Measurements from ENCODE around the gene STPG2.
A peak's percentile ranks its signal among the peaks of the same experiment; 100 is the strongest.
"Not testable (repeated sequence)": the region's sequence is repeated elsewhere in the genome, so short reads cannot be mapped to it uniquely, and the experiment has no call there.

The STPG2 gene

DNA sequence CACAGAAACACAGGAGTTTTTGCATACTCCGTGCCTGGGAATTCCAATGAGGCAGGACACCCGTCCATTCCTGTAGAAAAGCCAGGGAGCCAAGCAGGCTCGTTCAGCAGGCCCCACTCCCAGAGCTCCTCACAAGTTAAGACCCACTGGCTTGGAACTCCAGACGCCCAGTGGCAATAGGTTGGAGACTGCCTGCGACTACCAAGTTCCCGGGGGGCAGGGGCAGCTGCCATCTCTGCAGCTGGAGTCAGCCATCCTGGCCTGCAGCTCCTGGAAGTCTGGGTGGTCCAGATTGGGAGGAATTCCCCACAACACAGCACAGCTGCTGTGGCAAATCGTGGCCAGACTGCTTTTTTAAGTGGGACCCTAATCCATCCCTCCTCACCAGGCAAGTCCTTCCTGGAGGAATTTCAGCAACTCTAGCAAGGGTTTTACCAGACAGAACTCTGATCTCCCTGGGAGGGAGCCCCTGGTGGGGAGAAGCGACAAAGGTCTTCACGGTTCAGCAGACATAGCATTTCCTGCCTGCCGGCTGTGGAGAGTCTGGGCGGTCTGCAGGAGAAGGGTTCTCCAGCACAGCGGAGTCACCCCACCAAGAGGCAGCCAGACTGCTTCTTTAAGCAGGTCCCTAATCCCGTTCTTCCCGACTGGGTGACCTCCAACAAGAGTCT, 231.9 kb downstream of the STPG2 start:
- no peak overlapping the region for H3K4me2 ChIP-seq (ENCODE audit: low read depth, low read length)
- H3K9ac ChIP-seq (ENCODE audit: low read length), result no peak overlapping the region
- H3K9me3 ChIP-seq (replicated peaks; ENCODE audit: insufficient read depth, low read length), result no peaks in the 10 kb centered on the region
- no peaks in the 10 kb centered on the region for H4K20me1 ChIP-seq (ENCODE audit: insufficient read depth, low read length)
- no peaks in the 10 kb centered on the region for H3K4me1 ChIP-seq (ENCODE audit: low read length)
- DNase-seq, result no peak
- TF ChIP-seq, protein P1, sequence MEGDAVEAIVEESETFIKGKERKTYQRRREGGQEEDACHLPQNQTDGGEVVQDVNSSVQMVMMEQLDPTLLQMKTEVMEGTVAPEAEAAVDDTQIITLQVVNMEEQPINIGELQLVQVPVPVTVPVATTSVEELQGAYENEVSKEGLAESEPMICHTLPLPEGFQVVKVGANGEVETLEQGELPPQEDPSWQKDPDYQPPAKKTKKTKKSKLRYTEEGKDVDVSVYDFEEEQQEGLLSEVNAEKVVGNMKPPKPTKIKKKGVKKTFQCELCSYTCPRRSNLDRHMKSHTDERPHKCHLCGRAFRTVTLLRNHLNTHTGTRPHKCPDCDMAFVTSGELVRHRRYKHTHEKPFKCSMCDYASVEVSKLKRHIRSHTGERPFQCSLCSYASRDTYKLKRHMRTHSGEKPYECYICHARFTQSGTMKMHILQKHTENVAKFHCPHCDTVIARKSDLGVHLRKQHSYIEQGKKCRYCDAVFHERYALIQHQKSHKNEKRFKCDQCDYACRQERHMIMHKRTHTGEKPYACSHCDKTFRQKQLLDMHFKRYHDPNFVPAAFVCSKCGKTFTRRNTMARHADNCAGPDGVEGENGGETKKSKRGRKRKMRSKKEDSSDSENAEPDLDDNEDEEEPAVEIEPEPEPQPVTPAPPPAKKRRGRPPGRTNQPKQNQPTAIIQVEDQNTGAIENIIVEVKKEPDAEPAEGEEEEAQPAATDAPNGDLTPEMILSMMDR (IDR thresholded peaks at IDR 0.05; ENCODE audit: low read length), result no peak
- TF ChIP-seq EZH2 (optimal IDR thresholded peaks at IDR 0.05; ENCODE audit: low read depth, low read length), result no peak
- TF ChIP-seq EZH2phosphoT487 (IDR thresholded peaks at IDR 0.05; ENCODE audit: low read length), result no peak
- H3K27ac ChIP-seq (ENCODE audit: low read length), result no peak overlapping the region
- no peaks in the 10 kb centered on the region for H3K9me2 ChIP-seq (replicated peaks; ENCODE audit: insufficient read depth, low read length)
- no peak overlapping the region for H3K4me3 ChIP-seq (ENCODE audit: low read length)
- no peaks in the 10 kb centered on the region for H3F3A ChIP-seq (ENCODE audit: insufficient read depth, low read length)
- H3K27me3 ChIP-seq (replicated peaks; ENCODE audit: insufficient read depth, low read length), result no peaks in the 10 kb centered on the region
- H3K36me3 ChIP-seq (replicated peaks; ENCODE audit: insufficient read depth, low read length), result no peaks in the 10 kb centered on the region
- no peak overlapping the region for H2AFZ ChIP-seq (ENCODE audit: low read length)
- no peaks in the 10 kb centered on the region for H3K79me2 ChIP-seq (ENCODE audit: low read length)

DNA sequence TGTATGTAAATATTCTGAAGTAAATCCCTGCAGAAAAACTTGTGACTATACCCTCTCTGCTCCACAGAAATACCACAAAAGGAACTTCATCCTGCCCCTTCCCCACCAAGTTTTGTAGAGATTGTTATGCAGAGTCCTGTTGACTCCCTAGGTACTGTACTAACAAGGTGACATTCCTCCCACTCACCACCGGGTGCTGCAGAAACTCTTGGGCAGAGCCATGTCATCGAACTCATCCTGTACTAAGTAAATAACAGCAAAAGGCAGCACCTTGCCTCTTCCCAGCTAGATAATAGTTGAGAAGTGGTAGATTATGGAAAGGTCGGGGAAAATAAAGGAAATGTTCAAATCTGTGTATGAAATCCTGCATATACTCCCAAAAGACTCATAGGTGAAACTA, 233.3 kb downstream of the STPG2 start:
- no peaks in the 10 kb centered on the region for H3K27me3 ChIP-seq (replicated peaks; ENCODE audit: insufficient read depth, low read length)

DNA sequence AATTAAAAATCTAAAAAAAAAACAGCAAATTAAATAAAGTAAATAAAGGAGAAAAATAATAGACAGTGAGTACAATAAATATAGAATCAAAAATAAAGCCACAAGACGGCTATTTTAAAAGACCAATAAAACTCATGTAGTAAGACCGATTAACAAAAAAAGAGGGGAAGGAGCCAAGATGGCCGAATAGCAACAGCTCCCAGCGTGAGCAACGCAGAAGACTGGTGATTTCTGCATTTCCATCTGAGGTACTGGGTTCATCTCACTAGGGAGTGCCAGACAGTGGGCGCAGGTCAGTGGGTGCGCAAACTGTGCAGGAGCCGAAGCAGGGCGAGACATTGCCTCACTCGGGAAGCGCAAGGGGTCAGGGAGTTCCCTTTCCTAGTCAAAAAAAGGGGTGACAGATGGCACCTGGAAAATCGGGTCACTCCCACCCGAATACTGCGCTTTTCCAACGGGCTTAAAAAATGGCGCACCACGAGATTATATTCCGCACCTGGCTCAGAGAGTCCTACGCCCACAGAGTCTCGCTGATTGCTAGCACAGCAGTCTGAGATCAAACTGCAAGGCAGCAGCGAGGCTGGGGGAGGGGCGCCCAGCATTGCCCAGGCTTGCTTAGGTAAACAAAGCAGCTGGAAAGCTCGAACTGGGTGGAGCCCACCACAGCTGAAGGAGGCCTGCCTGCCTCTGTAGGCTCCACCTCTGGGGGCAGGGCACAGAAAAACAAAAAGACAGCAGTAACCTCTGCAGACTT, 239.7 kb downstream of the STPG2 start:
- H3K4me2 ChIP-seq (ENCODE audit: low read depth, low read length); DNase-seq; H3K9me2 ChIP-seq (replicated peaks; ENCODE audit: insufficient read depth, low read length); H4K20me1 ChIP-seq (ENCODE audit: insufficient read depth, low read length); H3K4me3 ChIP-seq (ENCODE audit: low read length); H3F3A ChIP-seq (ENCODE audit: insufficient read depth, low read length); H3K9me3 ChIP-seq (replicated peaks; ENCODE audit: insufficient read depth, low read length); H3K79me2 ChIP-seq (ENCODE audit: low read length); H3K9ac ChIP-seq (ENCODE audit: low read length); H3K27me3 ChIP-seq (replicated peaks; ENCODE audit: insufficient read depth, low read length); H3K36me3 ChIP-seq (replicated peaks; ENCODE audit: insufficient read depth, low read length); H3K27ac ChIP-seq (ENCODE audit: low read length); H2AFZ ChIP-seq (ENCODE audit: low read length); H3K4me1 ChIP-seq (ENCODE audit: low read length): not testable (repeated sequence)

More for the DNA sequence above, 233.3 kb downstream of the STPG2 start:
- H4K20me1 ChIP-seq (ENCODE audit: insufficient read depth, low read length), result no peaks in the 10 kb centered on the region
- no peak overlapping the region for H3K4me3 ChIP-seq (ENCODE audit: low read length)
- H3K9me3 ChIP-seq (replicated peaks; ENCODE audit: insufficient read depth, low read length), result no peaks in the 10 kb centered on the region
- no peak overlapping the region for H2AFZ ChIP-seq (ENCODE audit: low read length)
- no peaks in the 10 kb centered on the region for H3K4me1 ChIP-seq (ENCODE audit: low read length)
- H3K27ac ChIP-seq (ENCODE audit: low read length), result no peak overlapping the region
- no peaks in the 10 kb centered on the region for H3K36me3 ChIP-seq (replicated peaks; ENCODE audit: insufficient read depth, low read length)
- H3F3A ChIP-seq (ENCODE audit: insufficient read depth, low read length), result no peaks in the 10 kb centered on the region
- no peaks in the 10 kb centered on the region for H3K79me2 ChIP-seq (ENCODE audit: low read length)
- peak; percentile 12 for DNase-seq
- no peaks in the 10 kb centered on the region for H3K9me2 ChIP-seq (replicated peaks; ENCODE audit: insufficient read depth, low read length)
- no peak overlapping the region for H3K4me2 ChIP-seq (ENCODE audit: low read depth, low read length)
- no peak overlapping the region for H3K9ac ChIP-seq (ENCODE audit: low read length)
- no peak for TF ChIP-seq EZH2 (optimal IDR thresholded peaks at IDR 0.05; ENCODE audit: low read depth, low read length)
- TF ChIP-seq, protein P1 (IDR thresholded peaks at IDR 0.05; ENCODE audit: low read length), result peak; percentile 34

DNA sequence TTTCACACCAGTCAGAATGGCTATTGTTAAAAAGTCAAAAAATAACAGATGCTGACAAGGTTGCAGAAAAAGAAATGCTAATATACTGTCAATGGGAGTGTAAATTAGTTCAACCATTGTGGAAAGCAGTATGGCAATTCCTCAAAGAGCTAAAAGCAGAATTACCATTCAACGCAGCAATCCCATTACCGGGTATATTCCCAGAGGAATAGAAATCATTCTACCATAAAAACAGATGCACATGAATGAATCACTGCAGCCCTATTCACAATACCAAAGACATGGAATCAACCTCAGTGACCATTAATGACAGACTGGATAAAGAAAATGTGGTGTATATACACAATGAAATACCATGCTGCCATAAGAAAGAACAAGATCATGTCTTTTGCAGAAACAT, 243.0 kb downstream of the STPG2 start:
- TF ChIP-seq, protein P1 (IDR thresholded peaks at IDR 0.05; ENCODE audit: low read length), result no peak
- TF ChIP-seq EZH2 (optimal IDR thresholded peaks at IDR 0.05; ENCODE audit: low read depth, low read length) (no peak), EZH2phosphoT487 (IDR thresholded peaks at IDR 0.05; ENCODE audit: low read length) (no peak)
- Histone ChIP-seq H3K27ac (ENCODE audit: low read length) (no peak overlapping the region), H3F3A (ENCODE audit: insufficient read depth, low read length) (no peaks in the 10 kb centered on the region), H2AFZ (ENCODE audit: low read length) (no peak overlapping the region), H4K20me1 (ENCODE audit: insufficient read depth, low read length) (no peaks in the 10 kb centered on the region), H3K36me3 (replicated peaks; ENCODE audit: insufficient read depth, low read length) (no peaks in the 10 kb centered on the region), H3K9ac (ENCODE audit: low read length) (no peak overlapping the region), H3K4me2 (ENCODE audit: low read depth, low read length) (no peak overlapping the region), H3K9me3 (replicated peaks; ENCODE audit: insufficient read depth, low read length) (no peaks in the 10 kb centered on the region; the same call in 1 of the 2 replicates), H3K4me1 (ENCODE audit: low read length) (no peaks in the 10 kb centered on the region), H3K79me2 (ENCODE audit: low read length) (no peaks in the 10 kb centered on the region), H3K9me2 (replicated peaks; ENCODE audit: insufficient read depth, low read length) (no peaks in the 10 kb centered on the region), H3K27me3 (replicated peaks; ENCODE audit: insufficient read depth, low read length) (no peaks in the 10 kb centered on the region), H3K4me3 (ENCODE audit: low read length) (no peak overlapping the region)
- no peak for DNase-seq
